Endothelial cell of umbilical vein (primary cell): ENCODE data around the gene CPZ. TPM values are rescaled to one million over a fixed set of nuclear protein-coding genes. Genes with fewer than 3 reads are reported as not detected.

Experiments used
- BruUV-seq: library from RNA; stranded (reverse); fragments of 400-500 nt; replicated peaks from 2 replicates; lab custom pipeline; 2021; lab: Mats Ljungman, UMichigan
- CTCF ChIA-PET: fragments of 300-600, 350-600 bp; sonication (Branson Sonifier 250); formaldehyde crosslinking; loops from one replicate; lab custom pipeline; 2021; ENCODE audit warnings: antibody characterized with exemption, inconsistent platforms; lab: Charles Lee
- POLR2A ChIA-PET: fragments of 300-600, 350-600 bp; sonication (Branson Sonifier 250); formaldehyde crosslinking; loops from one replicate; lab custom pipeline; 2021; ENCODE audit warnings: antibody characterized with exemption, inconsistent platforms; lab: Charles Lee
- DNase-seq: peaks from one replicate; pipeline ENCODE4 v3.0.0-alpha.2; 2011; ENCODE audit warnings: low read depth, low spot score
- FAIRE-seq: peaks from 2 replicates; lab custom pipeline; 2011; peaks lifted over from hg19 to GRCh38; lab: Jason Lieb, UNC
- H2AFZ ChIP-seq: 2 replicates; pipeline ENCODE4 v1.6.0; 2012; ENCODE audit warnings: low read depth, low read length, control low read depth, inconsistent platforms
- H3K27ac ChIP-seq: 2 replicates; pipeline ENCODE4 v1.5.1; 2011; ENCODE audit warnings: low read depth, mild to moderate bottlenecking, control low read depth, low read length, moderate library complexity; ENCODE audit not compliant: insufficient read depth
- H3K27me3 ChIP-seq, 2 experiments: 2 replicates each; pipeline versions ENCODE4 v1.6.0 to v1.6.1; 2011; ENCODE audit warnings: low read length in 2 of 2, mixed read lengths in 1 of 2; ENCODE audit not compliant: control insufficient read depth in 2 of 2, insufficient read depth in 2 of 2
- H3K36me3 ChIP-seq, 2 experiments: 2 replicates in 1 of 2; 3 replicates in 1 of 2; pipeline ENCODE4 v1.5.1; 2011; ENCODE audit warnings: low read length in 2 of 2, mild to moderate bottlenecking in 1 of 2, moderate library complexity in 1 of 2; ENCODE audit not compliant: control insufficient read depth in 2 of 2, insufficient read depth in 2 of 2; ENCODE audit errors: extremely low read depth in 1 of 2
- H3K4me1 ChIP-seq: 3 replicates; pipeline ENCODE4 v1.5.1; 2011; ENCODE audit warnings: mild to moderate bottlenecking, low read length; ENCODE audit not compliant: control insufficient read depth, insufficient read depth; ENCODE audit errors: extremely low read depth
- H3K4me2 ChIP-seq: 2 replicates; pipeline ENCODE4 v1.6.1; 2011; ENCODE audit warnings: low read length, control low read depth, mixed read lengths; ENCODE audit not compliant: insufficient read depth
- H3K4me3 ChIP-seq, 3 experiments: fragments of 200-600 bp in 1 of 3; sonication (generic), shearing (Covaris generic) in 1 of 3; replicated peaks in 1 of 3; 2 replicates each; pipeline ENCODE4 v1.5.1; 2011 to 2016; ENCODE audit warnings: control low read depth in 3 of 3, low read length in 3 of 3, mild to moderate bottlenecking in 2 of 3, inconsistent platforms in 1 of 3, low read depth in 1 of 3, moderate library complexity in 1 of 3; ENCODE audit not compliant: insufficient read depth in 1 of 3
- H3K79me2 ChIP-seq: 2 replicates; pipeline ENCODE4 v1.6.0; 2012; ENCODE audit warnings: low read length, inconsistent platforms; ENCODE audit not compliant: control insufficient read depth, insufficient read depth
- H3K9ac ChIP-seq: replicated peaks from 2 replicates; pipeline ENCODE3; 2011; ENCODE audit warnings: low read length, control low read depth; ENCODE audit not compliant: insufficient read depth; ENCODE audit errors: extremely low read depth
- H3K9me1 ChIP-seq: replicated peaks from 3 replicates; pipeline ENCODE4 v1.6.0; 2011; ENCODE audit warnings: mild to moderate bottlenecking, low read length; ENCODE audit not compliant: control insufficient read depth, insufficient read depth; ENCODE audit errors: extremely low read depth
- H3K9me3 ChIP-seq: replicated peaks from 2 replicates; pipeline ENCODE4 v1.5.1; 2012; ENCODE audit warnings: low read length, inconsistent platforms; ENCODE audit not compliant: control insufficient read depth, insufficient read depth
- H4K20me1 ChIP-seq: replicated peaks from 2 replicates; pipeline ENCODE3; 2011; ENCODE audit warnings: mild to moderate bottlenecking, low read length; ENCODE audit not compliant: control insufficient read depth, insufficient read depth; ENCODE audit errors: extremely low read depth
- CTCF ChIP-seq, 2 donors: IDR thresholded peaks; 1 replicate in 1 of 2; 2 replicates in 1 of 2; pipeline ENCODE4 v1.5.1; 2011; ENCODE audit warnings: low read length in 2 of 2, mild to moderate bottlenecking in 2 of 2, moderate library complexity in 2 of 2, control low read depth in 1 of 2, inconsistent platforms in 1 of 2, low read depth in 1 of 2; ENCODE audit not compliant: insufficient read depth in 1 of 2; ENCODE audit errors: extremely low read depth in 1 of 2
- EZH2 ChIP-seq: IDR thresholded peaks from 2 replicates; pipeline ENCODE4 v1.6.1; 2012; ENCODE audit warnings: borderline replicate concordance, low read depth, mild to moderate bottlenecking, moderate library complexity, low read length, inconsistent platforms; ENCODE audit not compliant: severe bottlenecking
- FOS ChIP-seq: IDR thresholded peaks from 2 replicates; pipeline ENCODE4 v1.6.1; 2011; ENCODE audit warnings: mild to moderate bottlenecking, low read length, moderate library complexity, borderline replicate concordance; ENCODE audit not compliant: insufficient read depth
- GATA2 ChIP-seq: IDR thresholded peaks from 2 replicates; pipeline ENCODE4 v1.7.0; 2011; ENCODE audit warnings: low read depth, mild to moderate bottlenecking, moderate library complexity, mixed read lengths, low read length; ENCODE audit not compliant: insufficient read length, insufficient read depth
- JUN ChIP-seq: IDR thresholded peaks from 2 replicates; pipeline ENCODE4 v1.6.1; 2011; ENCODE audit warnings: borderline replicate concordance, low read depth; ENCODE audit not compliant: insufficient read length, insufficient read depth
- MAX ChIP-seq: IDR thresholded peaks from 2 replicates; pipeline ENCODE4 v1.6.1; 2011; ENCODE audit not compliant: insufficient read depth, insufficient read length
- MYC ChIP-seq: IDR thresholded peaks from one replicate; pipeline ENCODE4 v1.6.1; 2011; ENCODE audit warnings: mild to moderate bottlenecking, low read depth, low read length
- POLR2A ChIP-seq: IDR thresholded peaks from 2 replicates; pipeline ENCODE4 v1.6.1; 2012; ENCODE audit warnings: low read depth, mild to moderate bottlenecking, control low read depth, low read length
- POLR2AphosphoS5 ChIP-seq: IDR thresholded peaks from 2 replicates; pipeline ENCODE4 v1.6.1; 2012; ENCODE audit warnings: low read depth, mild to moderate bottlenecking, control low read depth, low read length, moderate library complexity; ENCODE audit not compliant: insufficient read depth
- dilution Hi-C: fragments of 300-500 bp; cut with MboI; formaldehyde crosslinking; loops from one replicate; pipeline ENCODE4 v1.15.0; 2019; ENCODE audit warnings: low sequenced_read_pairs; ENCODE audit not compliant: extremely low pct_ligation_motif_present
- intact Hi-C: fragments of 100-400 bp; cut with micrococcal nuclease; formaldehyde crosslinking; loops from one replicate; pipeline ENCODE4 v1.10.0; 2022
- polyA plus RNA-seq, 4 experiments: library from polyadenylated mRNA; depleted of rRNA in 3 of 4; stranded (reverse) in 3 of 4; unstranded in 1 of 4; fragments of >200 nt; gene quantifications; 2 replicates each; pipeline versions ENCODE4 v1.2.1 to v1.2.3, GENCODE V29; 2011 to 2012; ENCODE audit warnings: missing spikeins in 1 of 4
- total RNA-seq: library from RNA; stranded (reverse); gene quantifications from 2 replicates; pipeline ENCODE4 v1.2.3, GENCODE V29; 2021

Gene CPZ
- total and polyA plus RNA-seq, 2 donors (not counting 3 experiments of a cell fraction or from before 2014, with no cell fraction given): not detected

DNA sequence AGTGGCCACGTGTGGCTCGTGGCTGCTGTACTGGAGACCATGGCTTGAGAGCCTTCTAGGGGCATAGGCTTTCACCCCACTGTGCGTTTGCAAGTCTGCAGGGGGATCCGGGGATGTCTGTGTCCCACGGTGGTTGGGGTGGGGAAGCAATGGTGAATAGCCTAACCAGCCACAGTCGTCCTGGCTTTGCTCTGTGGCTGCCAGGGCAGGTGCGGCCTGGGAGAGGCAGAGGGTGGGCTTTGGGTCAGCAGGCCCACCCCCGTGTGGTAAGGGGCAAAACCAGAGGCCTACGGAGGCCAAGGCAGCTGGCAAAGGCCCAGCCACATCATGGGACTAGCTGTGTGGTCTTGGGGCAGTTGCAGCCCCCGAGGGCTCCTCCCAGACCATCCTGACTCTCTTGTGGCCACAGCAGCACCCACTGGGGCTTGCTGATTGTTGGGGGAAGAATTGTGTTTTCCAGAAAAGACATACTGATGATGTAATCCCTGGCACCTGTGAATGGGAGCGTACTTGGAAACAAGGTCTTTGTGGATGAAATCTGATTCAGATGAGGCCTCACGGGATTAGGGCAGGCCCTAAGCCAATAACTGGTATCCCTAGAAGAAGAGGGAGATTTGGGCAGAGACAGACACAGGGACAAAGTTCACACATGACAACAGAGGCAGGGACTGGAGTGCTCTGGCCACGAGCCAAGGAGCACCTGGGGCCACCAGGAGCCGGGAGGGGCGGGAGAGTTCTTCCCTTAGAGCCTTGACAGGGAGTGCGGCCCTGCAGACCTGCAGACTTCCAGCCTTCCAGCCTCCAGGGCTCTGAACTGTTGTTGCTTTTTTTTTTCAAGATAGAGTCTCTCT is 2.9 kb downstream of the CPZ start:
- no peak overlapping the region for H2AFZ ChIP-seq
- dilution Hi-C loops: no loop called here
- no peaks in the 10 kb centered on the region for H3K9me1 ChIP-seq
- H3K4me1 ChIP-seq: no peaks in the 10 kb centered on the region
- POLR2A ChIA-PET: no interaction called here
- DNase-seq (no peak), FAIRE-seq (no peak)
- no peaks in the 10 kb centered on the region for H3K79me2 ChIP-seq
- H3K9me3 ChIP-seq: no peaks in the 10 kb centered on the region
- H4K20me1 ChIP-seq: no peaks in the 10 kb centered on the region
- H3K27ac ChIP-seq: no peak overlapping the region
- BruUV-seq: no TSS peak
- H3K4me2 ChIP-seq: no peak overlapping the region
- TF ChIP-seq POLR2A (no peak), MAX (no peak), JUN (no peak), FOS (no peak)
- CTCF ChIA-PET: interaction anchor here (0.8 to 2.5 kb wide), 2 partner anchors 125 to 127 kb away, joined by 4 to 26 read pairs; no protein-coding TSS in a partner anchor
- no peak overlapping the region for H3K9ac ChIP-seq
- H3K27me3 ChIP-seq: peaks cover 22 to 25% of the 10 kb centered on the region in 2 experiments
- intact Hi-C loops: loop anchor here (10.0 kb wide), 1 partner anchor 331 kb away; the partner anchor contains the start of gene HTRA3
- no peak overlapping the region for H3K4me3 ChIP-seq
- no peaks in the 10 kb centered on the region for H3K36me3 ChIP-seq

DNA sequence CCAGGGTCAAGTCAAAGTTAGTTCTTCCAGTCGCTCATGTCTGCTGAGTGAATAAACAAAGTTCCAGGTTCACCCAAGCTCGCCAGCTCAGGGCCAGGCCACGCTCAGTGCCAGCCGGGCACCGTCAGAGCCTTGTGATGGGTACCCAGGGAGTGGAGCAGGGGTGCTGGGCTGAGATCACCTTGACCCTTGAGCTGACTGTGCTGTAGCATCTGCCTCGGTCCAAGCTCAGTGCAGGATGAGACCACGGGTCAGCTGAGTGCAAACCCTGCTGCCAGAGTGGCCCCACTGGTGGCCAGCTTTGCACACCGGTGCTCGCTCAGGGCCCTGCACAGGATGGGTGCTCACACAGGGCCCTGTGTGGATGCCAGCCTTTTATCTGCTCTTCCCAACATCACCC is 4.3 kb downstream of the CPZ start:
- Histone ChIP-seq H3K27me3 (peaks cover 19 to 20% of the 10 kb centered on the region in 2 experiments), H4K20me1 (no peaks in the 10 kb centered on the region), H3K4me1 (no peaks in the 10 kb centered on the region), H3K36me3 (no peaks in the 10 kb centered on the region), H3K9me1 (no peaks in the 10 kb centered on the region), H3K79me2 (no peaks in the 10 kb centered on the region), H3K9me3 (no peaks in the 10 kb centered on the region), H2AFZ (no peak overlapping the region), H3K4me3 (no peak overlapping the region), H3K9ac (no peak overlapping the region), H3K27ac (no peak overlapping the region), H3K4me2 (no peak overlapping the region)
- DNase-seq (no peak), FAIRE-seq (no peak)
- TF ChIP-seq GATA2 (no peak), FOS (no peak), POLR2AphosphoS5 (no peak), POLR2A (no peak), EZH2 (no peak), MAX (no peak), JUN (no peak), CTCF (IDR thresholded peaks at IDR 0.05; ENCODE audit: extremely low read depth in 1 of 2, insufficient read depth in 1 of 2, low read depth in 1 of 2, low read length in 2 of 2) (no peak), MYC (no peak)
- intact Hi-C loops (loop anchor here (10.0 kb wide), 1 partner anchor 332 kb away; the partner anchor contains the start of gene HTRA3), dilution Hi-C loops (no loop called here)
- ChIA-PET CTCF (interaction anchor here (2.1 to 2.2 kb wide), 2 partner anchors 10 to 128 kb away, joined by 15 to 16 read pairs; no protein-coding TSS in a partner anchor), POLR2A (no interaction called here)
- no TSS peak for BruUV-seq
